Measurements from ENCODE around the gene ZNF281. TPM values are rescaled to one million over a fixed set of nuclear protein-coding genes. Genes with fewer than 3 reads are reported as not detected.
A peak's percentile ranks its signal among the peaks of the same experiment; 100 is the strongest.
"Not testable (repeated sequence)": the region's sequence is repeated elsewhere in the genome, so short reads cannot be mapped to it uniquely, and the experiment has no call there.

ZNF281 gene
- total and polyA plus RNA-seq, 8 donors, result 1.7 to 24.5 (median 10.4) TPM

- DNase-seq, result no peak
- no peak for TF ChIP-seq EP300 (IDR thresholded peaks at IDR 0.05)
- TF ChIP-seq CTCF (IDR thresholded peaks at IDR 0.05), result no peak
- TF ChIP-seq POLR2AphosphoS5 (IDR thresholded peaks at IDR 0.05), result no peak
- no peak for TF ChIP-seq POLR2A (IDR thresholded peaks at IDR 0.05)
- Histone ChIP-seq H3K4me1 (peaks cover 0 to 8% (median 4%) of the 10 kb centered on the region in 4 donors), H3K36me3 (no peaks in the 10 kb centered on the region), H3K9me3 (no peaks in the 10 kb centered on the region), H3K27me3 (no peaks in the 10 kb centered on the region), H3K4me3 (no peak overlapping the region), H3K27ac (no peak overlapping the region)
- intact Hi-C loops (cut with DNase I; ENCODE audit: low total_unique reads), result no loop called here
- WGBS, 5 donors, result 80 to 90% (median 85%) methylated on average over 2 of the region's 2 CpGs
These were observed 32.2 kb upstream of the ZNF281 start for GRCh38 chr1:200442023-200442422.

GRCh38 chr1:200438911-200439310, 29.1 kb upstream of the ZNF281 start:
- 71 to 79% (median 74%) methylated on average over 1 of the region's 1 CpG for WGBS, 5 donors
- TF ChIP-seq EP300 (IDR thresholded peaks at IDR 0.05) (no peak), CTCF (IDR thresholded peaks at IDR 0.05) (no peak), POLR2AphosphoS5 (IDR thresholded peaks at IDR 0.05) (no peak)
- peaks cover 0 to 8% (median 4%) of the 10 kb centered on the region in 4 donors for H3K4me1 ChIP-seq
- H3K27ac ChIP-seq, result no peak overlapping the region
- intact Hi-C loops (cut with DNase I; ENCODE audit: low total_unique reads), result no loop called here
- no peaks in the 10 kb centered on the region for H3K27me3 ChIP-seq
- no peak for DNase-seq
- H3K36me3 ChIP-seq, result no peaks in the 10 kb centered on the region
- no peak overlapping the region for H3K4me3 ChIP-seq
- H3K9me3 ChIP-seq, result no peaks in the 10 kb centered on the region

- H3K27ac ChIP-seq; H3K27me3 ChIP-seq; H3K36me3 ChIP-seq; H3K4me1 ChIP-seq; H3K9me3 ChIP-seq; DNase-seq; intact Hi-C loops (cut with DNase I; ENCODE audit: low total_unique reads); H3K4me3 ChIP-seq: not testable (repeated sequence)
- WGBS, 5 donors, result 75 to 81% (median 78%) methylated on average over 7 of the region's 7 CpGs
These were observed 28.6 kb upstream of the ZNF281 start for GRCh38 chr1:200438413-200438812.

GRCh38 chr1:200437556-200438203, 27.8 kb upstream of the ZNF281 start:
- intact Hi-C loops (cut with DNase I; ENCODE audit: low total_unique reads), result no loop called here
- no peak for TF ChIP-seq EP300 (IDR thresholded peaks at IDR 0.05)
- no peak for TF ChIP-seq CTCF (IDR thresholded peaks at IDR 0.05)
- TF ChIP-seq POLR2AphosphoS5 (IDR thresholded peaks at IDR 0.05), result no peak
- TF ChIP-seq POLR2A (IDR thresholded peaks at IDR 0.05), result no peak
- no peaks in the 10 kb centered on the region for H3K9me3 ChIP-seq
- no peak overlapping the region for H3K27ac ChIP-seq
- peak overlapping the region in 3 of 4 donors; percentile 1 to 15 (median 8) for H3K4me3 ChIP-seq
- peaks cover 0 to 8% (median 4%) of the 10 kb centered on the region in 4 donors for H3K4me1 ChIP-seq
- H3K27me3 ChIP-seq, result no peaks in the 10 kb centered on the region
- 29 to 49% (median 41%) methylated on average over 5 of the region's 5 CpGs for WGBS, 5 donors
- no peaks in the 10 kb centered on the region for H3K36me3 ChIP-seq
- DNase-seq, result peak in 1 of 2 donors; percentile 31

GRCh38 chr1:200437088-200437487, 27.3 kb upstream of the ZNF281 start:
- H3K27me3 ChIP-seq, result no peaks in the 10 kb centered on the region
- intact Hi-C loops (cut with DNase I; ENCODE audit: low total_unique reads), result no loop called here
- DNase-seq, result no peak
- H3K36me3 ChIP-seq, result no peaks in the 10 kb centered on the region
- H3K9me3 ChIP-seq, result no peaks in the 10 kb centered on the region
- no peak overlapping the region for H3K27ac ChIP-seq
- H3K4me3 ChIP-seq, result no peak overlapping the region
- peaks cover 0 to 8% (median 4%) of the 10 kb centered on the region in 4 donors for H3K4me1 ChIP-seq
- no peak for TF ChIP-seq POLR2AphosphoS5 (IDR thresholded peaks at IDR 0.05)
- no peak for TF ChIP-seq POLR2A (IDR thresholded peaks at IDR 0.05)
- no peak for TF ChIP-seq CTCF (IDR thresholded peaks at IDR 0.05)
- no peak for TF ChIP-seq EP300 (IDR thresholded peaks at IDR 0.05)
